Measurements from ENCODE around the gene HOXB7. TPM values are rescaled to one million over a fixed set of nuclear protein-coding genes. Genes with fewer than 3 reads are reported as not detected.

HOXB7 gene
- total RNA-seq, 1 donor from 2014 or later: 0.64 TPM

DNA sequence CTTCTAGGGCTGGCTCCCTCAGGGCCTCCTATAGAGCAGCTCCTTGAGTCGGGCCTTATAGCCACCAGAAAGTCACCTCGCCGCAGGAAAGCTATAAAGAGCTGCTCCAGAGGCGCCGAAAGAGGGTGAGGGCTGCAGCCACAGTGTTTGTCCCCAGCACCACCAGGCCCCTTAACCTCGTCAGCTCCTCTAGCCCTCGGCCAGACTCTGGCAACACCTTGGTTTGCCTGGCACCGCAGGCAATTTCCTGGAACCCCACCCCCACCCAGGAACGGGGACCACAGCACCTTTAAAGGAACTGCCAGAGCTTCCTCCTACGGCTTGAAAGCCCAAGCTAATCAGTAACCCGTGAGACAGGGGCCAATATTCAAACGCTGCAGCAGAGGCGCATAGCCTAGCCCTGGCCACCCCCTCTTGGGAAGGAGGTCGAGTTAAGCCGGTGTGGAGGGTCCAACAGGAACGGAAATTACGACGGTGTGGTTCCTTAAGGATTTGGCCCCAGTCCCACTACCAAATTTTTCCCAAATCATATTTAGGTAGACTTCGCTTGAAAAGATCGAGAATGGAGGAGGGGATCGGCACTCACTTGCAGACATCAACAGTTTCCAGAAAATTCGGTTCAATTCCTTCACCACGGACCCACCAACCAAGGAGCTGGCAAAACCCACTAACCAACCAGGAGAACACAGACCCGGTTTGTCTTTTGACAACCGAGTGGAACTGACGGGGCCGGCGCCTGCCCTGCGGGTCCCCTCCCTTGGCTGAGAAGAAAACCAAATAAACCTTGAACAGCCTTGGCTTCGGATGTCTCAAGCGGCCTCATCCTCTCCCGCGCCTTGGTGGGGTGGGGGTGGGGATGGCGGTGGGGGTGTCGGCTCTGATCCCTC is 9.0 kb downstream of the HOXB7 start:
- Mint-ChIP-seq H3K4me3 (ENCODE audit: unreplicated experiment) (no peak overlapping the region), H3K27me3 (ENCODE audit: unreplicated experiment) (peaks cover 46% of the 10 kb centered on the region), H3K9me3 (ENCODE audit: unreplicated experiment) (peaks cover 18% of the 10 kb centered on the region), H3K36me3 (ENCODE audit: unreplicated experiment) (no peaks in the 10 kb centered on the region), H3K4me1 (ENCODE audit: low read depth, unreplicated experiment) (no peaks in the 10 kb centered on the region), H3K27ac (ENCODE audit: unreplicated experiment) (no peak overlapping the region)
- no peak for TF ChIP-seq CTCF (IDR thresholded peaks at IDR 0.05; ENCODE audit: partially characterized antibody, unreplicated experiment)
- DNase-seq: no peak

- Mint-ChIP-seq H3K9me3 (ENCODE audit: unreplicated experiment) (peaks cover 13% of the 10 kb centered on the region), H3K4me3 (ENCODE audit: unreplicated experiment) (no peak overlapping the region), H3K4me1 (ENCODE audit: low read depth, unreplicated experiment) (peaks cover 2% of the 10 kb centered on the region), H3K27ac (ENCODE audit: unreplicated experiment) (no peak overlapping the region), H3K27me3 (ENCODE audit: unreplicated experiment) (peaks cover 46% of the 10 kb centered on the region), H3K36me3 (ENCODE audit: unreplicated experiment) (no peaks in the 10 kb centered on the region)
- DNase-seq: no peak
- TF ChIP-seq CTCF (IDR thresholded peaks at IDR 0.05; ENCODE audit: partially characterized antibody, unreplicated experiment): no peak
Observed at GRCh38 chr17:48601207-48601538, 9.6 kb downstream of the HOXB7 start.

- Mint-ChIP-seq H3K27me3 (ENCODE audit: unreplicated experiment) (peaks cover 48% of the 10 kb centered on the region), H3K4me1 (ENCODE audit: low read depth, unreplicated experiment) (peaks cover 2% of the 10 kb centered on the region), H3K9me3 (ENCODE audit: unreplicated experiment) (peaks cover 13% of the 10 kb centered on the region), H3K4me3 (ENCODE audit: unreplicated experiment) (no peak overlapping the region), H3K36me3 (ENCODE audit: unreplicated experiment) (no peaks in the 10 kb centered on the region), H3K27ac (ENCODE audit: unreplicated experiment) (no peak overlapping the region)
- no peak for TF ChIP-seq CTCF (IDR thresholded peaks at IDR 0.05; ENCODE audit: partially characterized antibody, unreplicated experiment)
- no peak for DNase-seq
Observed at GRCh38 chr17:48600244-48601098, 10.3 kb downstream of the HOXB7 start.

- DNase-seq: no peak
- no peak for TF ChIP-seq CTCF (IDR thresholded peaks at IDR 0.05; ENCODE audit: partially characterized antibody, unreplicated experiment)
- peaks cover 2% of the 10 kb centered on the region for H3K4me1 Mint-ChIP-seq (ENCODE audit: low read depth, unreplicated experiment)
- no peak overlapping the region for H3K4me3 Mint-ChIP-seq (ENCODE audit: unreplicated experiment)
- H3K27ac Mint-ChIP-seq (ENCODE audit: unreplicated experiment): no peak overlapping the region
- H3K27me3 Mint-ChIP-seq (ENCODE audit: unreplicated experiment): peaks cover 54% of the 10 kb centered on the region
- H3K9me3 Mint-ChIP-seq (ENCODE audit: unreplicated experiment): peaks cover 8% of the 10 kb centered on the region
- no peaks in the 10 kb centered on the region for H3K36me3 Mint-ChIP-seq (ENCODE audit: unreplicated experiment)
Observed at GRCh38 chr17:48599354-48599753, 11.5 kb downstream of the HOXB7 start.
